ENCODE measurements around the gene SERPINB1.
A peak's percentile ranks its signal among the peaks of the same experiment; 100 is the strongest.
"Not testable (repeated sequence)": the region's sequence is repeated elsewhere in the genome, so short reads cannot be mapped to it uniquely, and the experiment has no call there.

SERPINB1 gene

DNA sequence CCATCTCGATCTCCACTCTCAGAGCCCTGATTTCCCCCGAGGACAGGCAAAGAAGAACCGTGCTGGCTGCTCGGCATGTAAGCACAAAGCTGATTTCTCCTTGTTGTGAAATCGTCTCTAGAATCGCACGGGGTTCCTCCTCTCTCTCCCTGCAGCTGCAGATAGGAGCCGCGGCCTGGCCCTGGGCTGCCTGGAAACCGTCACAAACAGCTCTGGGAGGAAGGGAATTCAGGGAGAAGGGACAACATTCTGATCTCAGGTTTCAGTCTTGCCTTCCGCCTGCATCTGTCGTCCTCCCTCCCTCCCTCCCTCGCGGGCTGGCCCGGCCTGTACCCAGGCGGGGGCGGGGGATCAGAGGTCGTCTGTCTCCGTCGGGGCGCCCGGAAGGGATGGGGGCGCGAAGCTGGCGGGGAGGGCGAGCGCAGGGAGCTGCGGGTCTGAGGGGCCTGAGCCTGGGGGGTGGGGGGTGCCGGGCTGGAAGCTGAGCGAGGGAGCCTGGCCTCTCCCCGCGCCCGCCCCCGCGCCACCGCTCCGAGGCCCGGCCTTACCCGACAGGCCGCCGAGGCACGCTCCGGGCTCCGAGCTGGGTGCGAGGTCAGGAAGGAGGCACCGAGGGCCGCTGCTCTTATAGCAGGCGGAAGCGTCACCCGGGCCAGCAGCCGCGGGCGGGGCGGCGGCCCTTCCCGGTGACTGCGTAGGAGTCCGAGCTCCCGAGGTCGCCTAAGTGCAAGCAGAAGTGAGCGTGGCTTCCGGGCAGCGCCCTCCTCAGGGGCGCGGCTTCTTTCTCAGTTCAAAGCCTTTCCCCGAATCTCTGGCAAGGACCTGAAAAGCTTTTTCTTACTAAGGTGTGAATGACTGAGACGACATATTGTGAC is at the start of gene SERPINB1:
Gene SERPINB1, minus strand, starts transcription at position 600 of the 875 bp plus-strand sequence. CDS start 1,277 bp downstream, outside the sequence.
- Mint-ChIP-seq H3K4me1 (peaks cover 32% of the 10 kb centered on the region), H3K27me3 (no peaks in the 10 kb centered on the region)

DNA sequence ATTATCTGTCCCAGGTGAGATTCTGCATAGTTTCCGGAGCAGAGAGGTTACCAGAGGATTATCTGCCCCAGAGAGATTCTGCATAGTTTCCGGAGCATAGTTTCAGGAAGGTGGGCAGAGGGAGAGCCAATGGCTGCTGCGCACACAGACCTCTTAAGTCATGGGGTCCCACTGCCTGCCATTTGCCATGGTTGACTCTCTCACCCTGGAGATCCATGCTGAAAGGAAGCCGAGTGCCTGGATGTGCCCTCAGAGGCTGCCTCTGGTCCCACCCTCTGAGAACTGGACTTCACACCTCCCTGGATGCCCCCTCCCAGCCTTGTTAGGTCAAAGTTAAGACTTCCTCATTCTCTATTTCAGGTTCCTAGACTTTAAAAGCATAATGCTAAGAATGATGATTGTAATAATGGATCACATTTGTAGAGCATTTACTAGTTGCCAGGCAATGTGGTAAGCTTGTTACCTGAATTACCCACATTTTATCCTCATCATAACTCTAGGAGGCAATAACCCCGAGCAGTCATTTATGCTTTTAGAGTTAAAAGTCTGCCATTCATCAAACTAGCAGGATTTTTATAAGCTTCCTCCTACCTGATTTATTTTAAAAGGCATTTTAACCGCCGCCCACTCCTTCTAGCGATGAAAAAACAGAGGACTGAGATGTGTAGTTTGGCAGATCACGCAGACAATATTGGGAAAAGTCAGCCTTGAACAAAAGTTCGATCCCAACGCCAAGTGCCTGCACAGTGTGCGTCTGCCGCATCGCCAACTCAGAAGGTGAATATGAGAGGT is 49.5 kb upstream of the SERPINB1 start:
- no peaks in the 10 kb centered on the region for H3K9me3 Mint-ChIP-seq
- no peak for DNase-seq (ENCODE audit: low spot score in 2 of 2)
- peak overlapping the region; percentile 69 for H3K4me3 Mint-ChIP-seq
- H3K27me3 Mint-ChIP-seq: no peaks in the 10 kb centered on the region
- H3K36me3 Mint-ChIP-seq: peaks cover 46% of the 10 kb centered on the region
- H3K4me1 Mint-ChIP-seq: peaks cover 46% of the 10 kb centered on the region
- peak overlapping the region; percentile 89 for H3K27ac Mint-ChIP-seq
- no peak for ATAC-seq (ENCODE audit: low read depth)

More for the DNA sequence above, at the start of gene SERPINB1:
- Mint-ChIP-seq H3K9me3 (no peaks in the 10 kb centered on the region), H3K27ac (peak within 1 kb of the TSS; percentile 86), H3K4me3 (peak within 1 kb of the TSS; percentile 85), H3K36me3 (peaks cover 19% of the 10 kb centered on the region)
- ATAC-seq (ENCODE audit: low read depth) (peak; percentile 68), DNase-seq (ENCODE audit: low spot score in 2 of 2) (peak; percentile 58 to 62)

DNA sequence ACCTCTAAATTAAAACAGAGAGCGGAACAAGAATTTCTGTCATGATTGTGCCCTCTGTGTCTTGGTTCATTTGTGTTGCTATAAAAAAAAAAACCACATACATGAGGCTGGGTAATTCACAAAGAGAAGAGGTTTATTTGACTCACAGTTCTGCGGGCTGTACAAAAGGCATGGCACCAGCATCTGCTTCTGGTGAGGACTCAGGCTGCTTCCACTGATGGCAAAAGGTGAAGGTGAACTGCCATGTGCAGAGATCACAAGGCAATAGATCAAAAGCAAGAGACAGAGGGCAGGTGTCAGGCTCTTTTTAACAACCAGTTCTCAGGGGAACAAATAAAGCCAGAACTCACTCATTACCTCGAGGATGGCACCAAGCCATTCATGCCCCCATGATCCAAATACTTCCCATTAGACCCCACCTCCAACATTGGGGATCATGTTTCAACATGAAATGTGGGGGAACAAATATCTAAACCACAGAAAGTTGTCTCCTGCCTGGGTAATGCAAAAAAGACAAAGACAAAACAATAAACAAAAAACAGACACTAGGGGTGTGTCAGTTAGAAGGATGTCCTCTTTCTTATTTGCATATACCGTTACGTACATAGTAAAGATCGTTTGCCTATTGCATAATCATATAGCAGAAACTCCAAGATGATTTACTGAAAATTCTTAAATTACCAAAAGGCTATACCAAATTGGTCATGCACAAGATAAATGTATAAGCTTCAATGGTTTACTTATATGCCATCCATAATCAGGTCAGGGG is 44.5 kb upstream of the SERPINB1 start:
- DNase-seq (ENCODE audit: low spot score in 2 of 2) (no peak), ATAC-seq (ENCODE audit: low read depth) (peak; percentile 56)
- H3K9me3 Mint-ChIP-seq: no peaks in the 10 kb centered on the region
- peak overlapping the region; percentile 91 for H3K27ac Mint-ChIP-seq
- peaks cover 29% of the 10 kb centered on the region for H3K36me3 Mint-ChIP-seq
- peak overlapping the region; percentile 27 for H3K4me3 Mint-ChIP-seq
- H3K4me1 Mint-ChIP-seq: peaks cover 63% of the 10 kb centered on the region
- no peaks in the 10 kb centered on the region for H3K27me3 Mint-ChIP-seq

DNA sequence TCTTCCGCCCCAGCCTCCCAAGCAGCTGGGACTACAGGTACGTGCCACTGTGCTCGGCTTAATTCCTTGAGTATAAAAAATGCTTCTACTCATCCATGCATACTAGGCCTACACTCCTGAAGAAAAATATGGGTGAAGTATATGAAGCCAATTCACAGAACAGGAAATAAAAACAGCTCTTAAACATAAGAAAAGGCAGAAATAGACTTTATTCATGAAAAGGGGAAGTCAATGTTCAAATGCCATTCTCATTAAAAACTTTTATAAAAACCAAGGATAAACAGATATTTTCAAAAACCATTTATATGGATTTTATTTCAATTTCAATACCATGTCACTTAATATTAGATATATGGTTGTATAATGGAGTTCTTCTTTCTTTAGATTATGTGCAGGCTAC is 43.1 kb upstream of the SERPINB1 start:
- Mint-ChIP-seq H3K27ac (peak overlapping the region; percentile 91), H3K4me1 (peaks cover 61% of the 10 kb centered on the region), H3K27me3 (no peaks in the 10 kb centered on the region), H3K36me3 (peaks cover 19% of the 10 kb centered on the region), H3K4me3 (no peak overlapping the region), H3K9me3 (no peaks in the 10 kb centered on the region)
- peak; percentile 11 for ATAC-seq (ENCODE audit: low read depth)
- DNase-seq (ENCODE audit: low spot score in 2 of 2): no peak

DNA sequence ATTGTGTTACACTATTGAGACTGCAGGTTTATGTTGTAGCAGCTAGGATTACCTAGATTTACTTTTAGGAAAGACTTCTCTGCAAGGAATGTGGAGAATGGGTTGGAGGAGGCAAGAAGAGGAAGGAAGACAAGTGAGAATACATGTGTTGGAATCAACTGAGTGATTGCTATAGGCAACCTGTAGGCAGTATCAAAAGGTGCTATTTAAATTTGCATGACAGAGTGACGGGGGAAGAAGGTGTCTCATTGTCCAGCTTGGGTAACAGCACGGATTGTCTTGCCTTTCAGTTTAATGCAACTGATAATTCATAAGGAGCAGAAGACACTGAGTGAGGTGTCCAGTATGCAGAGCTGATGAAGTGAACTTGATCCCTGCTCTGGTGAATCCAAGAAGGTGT is 42.0 kb upstream of the SERPINB1 start:
- ATAC-seq (ENCODE audit: low read depth) (peak; percentile 59), DNase-seq (ENCODE audit: low spot score in 2 of 2) (no peak)
- no peaks in the 10 kb centered on the region for H3K27me3 Mint-ChIP-seq
- peak overlapping the region; percentile 21 for H3K4me3 Mint-ChIP-seq
- no peaks in the 10 kb centered on the region for H3K9me3 Mint-ChIP-seq
- peak overlapping the region; percentile 91 for H3K27ac Mint-ChIP-seq
- H3K36me3 Mint-ChIP-seq: peaks cover 11% of the 10 kb centered on the region
- H3K4me1 Mint-ChIP-seq: peaks cover 63% of the 10 kb centered on the region

DNA sequence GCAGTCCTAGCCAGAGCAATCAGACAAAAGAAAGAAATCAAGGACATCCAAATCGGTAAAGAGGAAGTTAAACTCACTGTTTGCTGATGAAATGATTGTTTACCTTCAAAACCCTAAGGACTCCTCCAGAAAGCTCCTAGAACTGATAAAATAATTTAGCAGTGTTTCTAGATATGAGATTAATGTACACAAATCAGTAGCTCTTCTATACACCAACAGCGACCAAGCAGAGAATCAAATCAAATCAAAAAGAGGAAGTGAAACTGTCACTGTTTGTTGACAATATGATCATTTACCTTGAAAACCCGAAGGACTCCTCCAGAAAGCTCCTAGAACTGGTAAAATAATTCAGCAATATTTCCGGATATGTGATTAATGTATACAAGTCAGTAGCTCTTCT is 39.8 kb upstream of the SERPINB1 start:
- Mint-ChIP-seq H3K4me3 (peak overlapping the region; percentile 70), H3K27me3 (no peaks in the 10 kb centered on the region), H3K9me3 (no peaks in the 10 kb centered on the region), H3K4me1 (peaks cover 77% of the 10 kb centered on the region), H3K36me3 (peaks cover 6% of the 10 kb centered on the region), H3K27ac (peak overlapping the region; percentile 97)
- ATAC-seq (ENCODE audit: low read depth) (peak; percentile 67), DNase-seq (ENCODE audit: low spot score in 2 of 2) (no peak)

DNA sequence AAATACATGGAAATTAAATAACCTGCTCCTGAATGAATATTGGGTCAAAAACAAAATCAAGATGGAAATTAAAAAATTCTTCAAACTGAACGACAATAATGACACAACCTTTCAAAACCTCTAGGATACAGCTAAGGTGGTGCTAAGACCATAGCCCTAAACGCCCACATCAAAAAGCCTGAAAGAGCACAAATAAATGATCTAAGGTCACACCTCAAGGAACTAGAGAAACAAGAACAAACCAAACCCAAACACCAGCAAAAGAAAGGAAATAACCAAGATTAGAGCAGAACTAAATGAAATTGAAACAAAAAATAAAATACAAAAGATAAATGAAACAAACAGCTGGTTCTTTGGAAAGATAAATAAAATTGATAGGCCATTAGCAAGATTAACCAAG is 38.5 kb upstream of the SERPINB1 start:
- not testable (repeated sequence) for DNase-seq (ENCODE audit: low spot score in 2 of 2)
- Mint-ChIP-seq H3K27ac (peak overlapping the region; percentile 97), H3K4me1 (peaks cover 69% of the 10 kb centered on the region)

DNA sequence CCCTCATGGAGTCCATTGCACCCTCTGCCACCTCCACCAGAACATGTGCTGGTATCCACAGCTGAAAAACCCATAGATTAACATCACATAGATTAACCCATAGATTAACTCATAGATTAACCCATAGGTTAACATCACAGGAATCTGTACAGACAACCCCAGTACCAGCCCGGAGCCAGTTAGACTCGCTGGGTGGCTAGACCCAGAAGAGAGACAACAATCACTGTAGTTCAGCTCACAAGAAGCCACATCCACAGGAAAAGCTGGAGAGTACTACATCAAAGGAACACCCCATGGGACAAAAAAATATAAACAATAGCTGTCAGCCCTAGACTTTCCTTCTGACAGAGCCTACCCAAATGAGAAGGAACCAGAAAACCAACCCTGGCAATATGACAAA is 36.3 kb upstream of the SERPINB1 start:
- ATAC-seq (ENCODE audit: low read depth): no peak
- no peak for DNase-seq (ENCODE audit: low spot score in 2 of 2)
- H3K36me3 Mint-ChIP-seq: peaks cover 4% of the 10 kb centered on the region
- peaks cover 70% of the 10 kb centered on the region for H3K4me1 Mint-ChIP-seq
- H3K9me3 Mint-ChIP-seq: no peaks in the 10 kb centered on the region
- H3K27ac Mint-ChIP-seq: peak overlapping the region; percentile 97
- H3K4me3 Mint-ChIP-seq: peak overlapping the region; percentile 53
- no peaks in the 10 kb centered on the region for H3K27me3 Mint-ChIP-seq

More for the DNA sequence above, 38.5 kb upstream of the SERPINB1 start:
- ATAC-seq (ENCODE audit: low read depth); H3K36me3 Mint-ChIP-seq; H3K27me3 Mint-ChIP-seq; H3K9me3 Mint-ChIP-seq: not testable (repeated sequence)
- peak overlapping the region; percentile 70 for H3K4me3 Mint-ChIP-seq

DNA sequence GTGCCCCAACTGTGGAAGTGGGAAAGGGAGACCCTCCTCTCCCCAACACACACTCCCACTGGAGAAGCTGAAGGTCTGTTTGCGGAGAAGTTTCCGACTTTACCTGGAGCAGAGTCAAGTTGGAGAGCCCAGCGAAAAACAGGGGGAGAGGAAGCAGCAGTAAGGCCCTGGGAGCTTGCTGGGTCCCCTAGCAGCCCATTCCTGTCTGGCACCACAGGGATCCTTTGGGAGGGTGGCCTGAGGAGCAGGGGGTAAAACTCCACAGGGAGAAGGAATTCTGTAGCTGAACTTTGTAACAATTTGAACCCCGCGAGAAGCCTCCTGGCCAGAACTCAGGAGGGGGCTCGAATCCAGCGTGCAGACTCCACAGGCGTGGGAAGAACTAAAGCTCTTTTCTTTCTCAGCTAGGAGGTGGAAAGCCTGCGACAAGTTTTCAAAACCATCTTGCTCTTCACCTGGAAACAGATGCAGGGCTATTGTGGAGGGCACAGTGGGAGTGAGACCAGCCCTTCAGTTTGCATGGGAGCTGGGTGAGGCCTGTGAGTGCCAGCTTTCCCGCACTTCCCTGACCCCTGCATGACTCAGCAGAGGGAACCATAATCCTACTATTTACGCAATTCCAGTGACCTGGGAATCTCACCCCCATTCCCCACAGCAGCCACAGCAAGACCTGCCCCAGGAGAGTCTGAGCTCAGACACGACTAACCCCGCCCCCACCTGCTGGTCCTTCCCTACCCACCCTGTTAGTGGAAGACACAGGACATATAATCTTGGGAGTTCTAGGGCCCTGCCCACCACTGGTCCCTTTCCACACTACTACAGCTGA is 35.6 kb upstream of the SERPINB1 start:
- no peak for ATAC-seq (ENCODE audit: low read depth)
- peaks cover 71% of the 10 kb centered on the region for H3K4me1 Mint-ChIP-seq
- no peak for DNase-seq (ENCODE audit: low spot score in 2 of 2)
- H3K27me3 Mint-ChIP-seq: no peaks in the 10 kb centered on the region
- peak overlapping the region; percentile 97 for H3K27ac Mint-ChIP-seq
- peaks cover 8% of the 10 kb centered on the region for H3K36me3 Mint-ChIP-seq
- H3K9me3 Mint-ChIP-seq: no peaks in the 10 kb centered on the region
- peak overlapping the region; percentile 89 for H3K4me3 Mint-ChIP-seq

DNA sequence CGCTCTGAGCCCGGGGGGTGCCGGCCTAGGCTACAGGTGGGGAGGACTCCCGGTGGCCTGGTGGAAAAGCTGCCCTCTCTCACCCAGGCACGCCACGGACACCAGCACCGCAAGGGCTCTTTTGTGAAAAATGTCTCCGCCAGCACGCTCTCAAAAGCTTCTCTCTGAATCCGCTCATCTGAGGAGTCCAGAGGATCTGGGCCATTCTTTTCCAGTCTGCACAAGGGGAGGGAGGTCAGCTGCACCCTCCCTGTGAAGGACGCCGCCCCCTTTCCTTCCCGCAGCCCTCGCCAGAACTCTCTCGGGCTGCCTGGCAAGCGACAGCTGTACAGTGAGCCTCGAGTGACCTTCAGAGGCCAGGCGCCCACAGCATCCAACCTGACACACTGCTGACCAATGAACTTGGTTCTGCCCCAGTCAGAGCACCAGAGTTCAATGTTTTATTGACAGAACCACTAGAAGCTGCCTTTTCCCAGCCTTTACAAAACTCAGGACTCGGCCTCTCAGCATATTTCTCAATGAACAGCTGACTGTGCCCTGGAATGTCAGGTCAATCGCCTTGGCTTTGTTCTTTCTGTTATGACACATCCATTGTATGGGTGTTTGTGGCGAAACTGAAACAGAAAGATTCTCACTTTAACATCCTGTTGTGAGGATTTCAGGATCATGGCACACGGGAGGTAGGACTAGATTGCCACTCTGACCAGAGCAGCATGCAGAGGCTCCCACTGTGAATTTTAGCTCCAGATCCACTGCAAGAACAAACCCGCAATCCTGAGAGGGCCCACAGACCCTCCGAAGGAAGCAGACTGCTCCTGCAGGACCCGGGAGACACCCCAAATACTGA is 34.8 kb upstream of the SERPINB1 start:
- H3K9me3 Mint-ChIP-seq: no peaks in the 10 kb centered on the region
- ATAC-seq (ENCODE audit: low read depth) (peak; percentile 3), DNase-seq (ENCODE audit: low spot score in 2 of 2) (no peak)
- H3K36me3 Mint-ChIP-seq: peaks cover 10% of the 10 kb centered on the region
- H3K27me3 Mint-ChIP-seq: no peaks in the 10 kb centered on the region
- peak overlapping the region; percentile 89 for H3K4me3 Mint-ChIP-seq
- H3K27ac Mint-ChIP-seq: peak overlapping the region; percentile 97
- H3K4me1 Mint-ChIP-seq: peaks cover 63% of the 10 kb centered on the region

DNA sequence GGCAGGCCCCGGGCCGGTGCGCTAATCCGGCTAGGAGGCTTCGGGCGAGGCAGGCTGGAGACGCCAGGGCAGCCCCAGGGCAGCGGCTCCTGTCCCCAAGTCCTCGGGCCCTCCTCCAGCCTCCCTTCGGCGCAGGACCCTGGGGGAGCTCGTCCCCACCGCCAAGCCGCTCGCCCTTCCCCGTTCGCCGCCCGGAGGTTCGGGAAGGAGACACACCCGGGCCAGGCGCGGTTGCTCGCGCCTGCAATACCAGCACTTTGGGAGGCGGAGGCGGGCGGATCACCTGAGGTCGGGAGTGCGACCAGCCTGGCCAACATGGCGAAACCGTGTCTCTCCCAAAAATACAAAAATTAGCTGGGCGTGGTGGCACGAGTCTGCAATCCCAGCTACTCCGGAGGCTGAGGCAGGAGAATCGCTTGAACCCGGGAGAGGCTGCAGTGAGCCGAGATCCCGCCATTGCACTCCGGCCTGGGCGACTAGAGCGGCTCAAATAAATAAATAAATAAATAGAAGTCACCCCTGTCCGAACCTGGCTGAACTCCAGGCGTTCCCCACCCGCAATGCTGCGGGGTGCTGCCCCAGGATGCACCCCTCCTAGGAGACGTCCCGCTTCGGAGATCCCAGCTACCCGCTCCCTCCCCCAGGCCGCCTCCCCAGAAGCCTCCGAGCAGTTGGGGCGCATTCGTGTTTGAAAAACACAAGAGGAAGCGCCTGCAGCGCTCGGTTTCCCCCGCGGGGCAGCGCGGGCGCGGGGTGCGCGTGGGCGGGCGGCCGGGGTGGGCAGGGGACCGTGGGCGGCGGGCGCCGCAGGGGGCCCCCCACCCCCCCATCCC is 33.9 kb upstream of the SERPINB1 start:
- H3K9me3 Mint-ChIP-seq: no peaks in the 10 kb centered on the region
- H3K27ac Mint-ChIP-seq: peak overlapping the region; percentile 97
- ATAC-seq (ENCODE audit: low read depth) (peak; percentile 66), DNase-seq (ENCODE audit: low spot score in 2 of 2) (peak in 1 of 2 donors; percentile 48)
- peaks cover 57% of the 10 kb centered on the region for H3K4me1 Mint-ChIP-seq
- peaks cover 14% of the 10 kb centered on the region for H3K36me3 Mint-ChIP-seq
- H3K27me3 Mint-ChIP-seq: no peaks in the 10 kb centered on the region
- peak overlapping the region; percentile 87 for H3K4me3 Mint-ChIP-seq

DNA sequence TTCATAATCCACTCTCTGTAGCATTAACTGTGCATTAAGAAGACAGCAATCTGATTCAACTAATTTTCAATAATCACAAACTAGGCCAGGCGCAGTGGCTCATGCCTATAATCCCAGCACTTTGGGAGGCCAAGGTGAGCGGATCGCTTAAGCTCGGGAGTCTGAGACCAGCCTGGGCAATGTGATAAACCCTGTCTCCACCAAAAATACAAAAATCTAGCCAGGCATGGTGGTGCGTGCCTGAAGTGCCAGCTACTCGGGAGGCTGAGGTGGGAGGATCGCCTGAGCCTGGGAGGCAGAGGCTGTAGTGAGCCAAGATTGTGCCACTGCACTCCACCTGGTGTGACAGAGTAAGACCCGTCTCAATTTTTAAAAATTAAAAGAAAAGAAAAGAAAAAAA is 32.0 kb upstream of the SERPINB1 start:
- H3K36me3 Mint-ChIP-seq: peaks cover 14% of the 10 kb centered on the region
- DNase-seq (ENCODE audit: low spot score in 2 of 2) (no peak), ATAC-seq (ENCODE audit: low read depth) (no peak)
- H3K27ac Mint-ChIP-seq: peak overlapping the region; percentile 97
- no peak overlapping the region for H3K4me3 Mint-ChIP-seq
- peaks cover 45% of the 10 kb centered on the region for H3K4me1 Mint-ChIP-seq
- no peaks in the 10 kb centered on the region for H3K27me3 Mint-ChIP-seq
- H3K9me3 Mint-ChIP-seq: no peaks in the 10 kb centered on the region
